HG03342 (cell line): ENCODE data around the gene DNAJC6.

Experiments used
- ATAC-seq: cut with Tn5 transposase; IDR thresholded peaks from one replicate; pipeline ENCODE4 v1.9.1; 2021; ENCODE audit warnings: mild to moderate bottlenecking, moderate library complexity; ENCODE audit not compliant: unreplicated experiment

The DNAJC6 gene

DNA sequence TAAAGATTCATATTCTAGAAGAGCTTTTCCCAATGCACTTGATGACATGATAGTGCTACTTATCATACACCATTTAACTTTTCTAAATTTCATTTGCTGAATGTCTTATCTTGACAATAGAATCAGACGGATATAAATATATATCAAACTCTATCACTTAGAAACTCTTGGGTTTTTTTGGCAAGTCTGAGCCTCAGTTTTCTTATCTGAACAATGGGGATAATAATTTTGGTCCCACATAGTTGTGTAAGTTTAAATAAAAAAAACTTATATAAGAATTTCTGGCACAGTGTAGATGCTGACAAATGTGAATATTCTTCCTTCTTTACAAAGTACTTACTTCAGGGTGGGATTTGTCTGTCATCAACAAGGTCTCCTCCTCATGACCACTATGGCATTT is 89.7 kb downstream of the DNAJC6 start:
- ATAC-seq, result no peak

DNA sequence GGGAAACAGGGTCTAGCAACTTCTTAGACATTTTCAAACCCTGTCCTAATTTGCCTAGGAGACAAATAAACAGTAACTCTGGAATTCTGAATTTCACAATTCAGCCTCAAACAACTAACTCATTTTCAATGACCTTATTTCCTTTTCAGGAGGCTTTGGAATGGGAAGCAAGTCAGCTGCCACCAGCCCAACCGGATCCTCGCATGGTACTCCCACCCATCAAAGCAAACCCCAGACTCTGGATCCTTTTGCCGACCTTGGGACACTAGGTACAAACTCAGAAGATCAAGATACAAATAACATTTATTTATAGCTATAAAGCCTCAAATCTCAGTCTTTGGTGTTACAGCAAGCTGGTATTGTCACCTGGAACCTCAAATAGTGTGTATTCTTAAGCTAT is 92.3 kb downstream of the DNAJC6 start:
- ATAC-seq, result no peak

DNA sequence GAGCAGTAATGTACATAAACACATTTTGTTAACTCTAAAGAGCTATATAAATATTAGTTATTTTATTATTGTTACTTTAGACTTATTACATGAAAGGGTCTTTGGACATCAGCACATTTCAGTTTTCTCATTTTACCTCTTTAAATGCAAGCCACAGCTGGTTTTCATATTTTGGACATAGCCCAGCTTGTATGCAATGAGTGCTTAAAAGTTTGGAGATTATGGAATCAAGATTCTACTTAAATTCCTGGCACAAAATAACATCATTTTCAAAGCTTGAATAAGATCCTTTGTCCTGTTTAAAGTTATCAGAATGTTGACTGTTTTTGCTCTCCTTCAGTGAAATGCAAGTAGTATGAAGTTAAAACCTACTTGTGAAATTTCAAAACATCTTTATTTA is 95.6 kb downstream of the DNAJC6 start:
- ATAC-seq, result no peak

- ATAC-seq, result no peak
These were observed 98.5 kb downstream of the DNAJC6 start for GRCh38 chr1:65407877-65408276.

DNA sequence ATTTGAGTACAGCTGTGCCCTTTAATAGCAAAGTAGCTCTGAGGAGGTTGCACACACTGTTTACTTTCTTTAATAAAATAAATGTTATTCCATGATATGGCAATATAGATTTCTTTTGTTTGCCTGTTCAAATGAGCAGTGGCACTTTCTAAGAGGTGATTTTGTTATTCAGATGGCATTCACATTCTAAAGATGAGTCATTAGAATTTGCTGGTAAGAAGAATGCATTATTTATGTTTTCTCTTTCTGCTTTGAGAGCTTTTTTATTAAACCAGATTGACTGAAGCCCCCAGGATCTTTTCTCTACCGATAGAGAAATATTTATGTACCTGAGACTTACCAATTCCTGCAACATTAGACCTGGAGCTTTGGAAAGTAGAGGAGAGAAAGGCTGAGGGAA is 100.0 kb downstream of the DNAJC6 start:
- ATAC-seq, result no peak

- ATAC-seq, result no peak
These were observed 100.5 kb downstream of the DNAJC6 start for GRCh38 chr1:65409816-65410326.

GRCh38 chr1:65412256-65412983 is 103.1 kb downstream of the DNAJC6 start:
- ATAC-seq, result no peak

- ATAC-seq, result no peak
These were observed 103.6 kb downstream of the DNAJC6 start for GRCh38 chr1:65412984-65413375.

- no peak for ATAC-seq
These were observed 105.2 kb downstream of the DNAJC6 start for GRCh38 chr1:65414538-65414937.

GRCh38 chr1:65416767-65417166 is 107.4 kb downstream of the DNAJC6 start:
- ATAC-seq, result no peak

DNA sequence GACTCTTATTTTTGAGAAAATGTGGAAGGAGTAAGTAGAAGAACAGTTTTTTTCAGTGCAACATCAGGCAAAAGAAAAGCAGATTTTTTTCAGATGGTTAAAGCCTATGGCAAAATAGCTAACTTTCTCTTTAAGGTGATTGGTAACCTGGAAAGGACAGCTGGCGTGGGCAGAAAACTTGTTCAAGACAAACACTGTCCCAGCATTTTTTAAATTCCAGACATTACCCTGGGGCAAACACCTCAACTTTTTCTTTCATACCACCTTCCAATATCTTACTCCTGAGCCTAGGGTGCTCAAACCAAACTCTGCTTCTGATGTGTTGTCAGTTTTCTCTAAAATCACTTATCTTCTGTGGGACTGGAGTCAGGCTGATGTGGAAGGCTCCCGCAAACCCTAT is 108.4 kb downstream of the DNAJC6 start:
- no peak for ATAC-seq

GRCh38 chr1:65418522-65419185 is 109.3 kb downstream of the DNAJC6 start:
- ATAC-seq, result no peak

DNA sequence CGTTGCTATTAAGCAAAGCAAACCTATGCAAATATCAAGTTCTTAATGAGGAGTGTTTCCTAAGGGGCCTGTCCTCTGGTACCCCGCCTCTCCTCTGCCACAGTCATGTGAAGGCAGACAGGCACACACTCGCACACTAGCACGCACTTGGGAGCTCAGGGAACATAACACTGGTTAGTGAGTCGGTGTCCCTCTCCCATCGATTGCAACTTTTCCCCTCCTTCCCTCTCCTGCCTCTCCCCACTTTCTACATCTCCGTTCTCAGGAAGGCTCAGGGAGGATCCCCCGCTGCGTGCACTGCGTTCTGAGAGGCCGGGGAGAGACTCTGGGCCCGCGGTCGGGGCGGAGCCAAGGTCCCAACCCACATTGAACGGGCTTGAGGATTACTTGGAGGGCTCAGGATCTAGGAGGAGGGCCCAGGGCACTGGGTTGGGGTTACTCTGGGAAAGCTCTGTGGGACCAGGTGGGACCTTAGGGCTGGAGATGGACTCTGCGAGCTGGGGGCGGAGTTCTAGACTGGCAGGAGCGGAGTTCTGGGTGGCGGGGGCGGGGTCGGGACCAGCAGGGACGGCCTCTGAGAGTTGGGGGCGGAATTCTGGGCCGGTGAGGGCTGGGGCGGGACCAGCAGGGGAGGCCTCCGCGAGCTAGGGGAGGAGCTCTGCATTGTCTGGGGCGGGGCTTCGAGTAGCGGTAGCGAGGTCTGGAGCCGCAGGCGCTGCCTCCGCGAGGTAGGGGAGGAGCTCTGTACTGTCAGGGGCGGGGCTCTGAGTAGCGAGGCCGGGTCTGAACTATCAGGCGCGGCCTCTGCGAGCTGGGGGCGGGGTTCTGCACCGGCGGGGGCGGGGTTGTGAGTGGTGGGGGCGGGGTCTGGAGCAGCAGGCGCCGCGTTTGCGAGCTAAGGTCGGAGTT is 110.6 kb downstream of the DNAJC6 start:
- peak; percentile 93 for ATAC-seq

DNA sequence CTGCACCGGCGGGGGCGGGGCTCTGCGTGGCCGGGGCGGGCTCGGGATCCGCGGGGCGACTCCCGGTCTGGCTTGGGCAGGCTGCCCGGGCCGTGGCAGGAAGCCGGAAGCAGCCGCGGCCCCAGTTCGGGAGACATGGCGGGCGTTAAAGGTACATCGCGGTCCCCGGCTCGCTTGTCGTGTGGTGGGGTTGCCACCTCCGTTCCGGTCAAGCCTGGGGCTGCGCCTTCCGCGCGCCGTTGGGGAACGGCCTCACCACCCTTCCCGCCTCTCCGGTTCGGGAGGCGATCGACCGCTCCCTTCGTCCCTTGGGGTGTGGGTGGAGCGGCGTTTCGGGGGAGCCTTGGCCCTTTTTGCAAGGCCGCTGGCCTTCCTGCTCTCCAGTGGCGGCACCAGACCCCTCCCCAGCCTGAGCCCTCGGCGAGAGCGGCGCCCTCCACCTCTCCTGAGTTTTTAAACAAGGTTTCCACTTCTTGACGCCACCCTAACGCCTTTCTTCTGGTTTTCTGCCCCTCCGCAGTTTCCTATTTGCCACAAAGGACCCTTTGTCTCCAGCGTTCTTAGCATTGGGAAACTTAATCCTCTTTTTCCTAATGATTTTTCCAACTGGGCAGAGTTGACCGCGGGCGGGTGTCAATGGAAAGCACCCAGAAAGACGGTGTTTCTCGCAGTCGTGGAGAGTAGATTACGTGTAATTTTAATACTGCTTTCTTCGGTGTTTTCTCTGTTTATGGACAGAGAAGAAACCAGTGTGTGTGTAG is 111.4 kb downstream of the DNAJC6 start, which contains the start of the genes LEPR and LEPROT:
Gene LEPR, plus strand, starts transcription at position 79 of the 761 bp plus-strand sequence. CDS start 144,898 bp downstream, outside the sequence.
Gene LEPROT, plus strand, starts transcription at position 79 of the 761 bp plus-strand sequence. Its CDS starts 57 bp downstream, at position 136.
- peak; percentile 5 for ATAC-seq

DNA sequence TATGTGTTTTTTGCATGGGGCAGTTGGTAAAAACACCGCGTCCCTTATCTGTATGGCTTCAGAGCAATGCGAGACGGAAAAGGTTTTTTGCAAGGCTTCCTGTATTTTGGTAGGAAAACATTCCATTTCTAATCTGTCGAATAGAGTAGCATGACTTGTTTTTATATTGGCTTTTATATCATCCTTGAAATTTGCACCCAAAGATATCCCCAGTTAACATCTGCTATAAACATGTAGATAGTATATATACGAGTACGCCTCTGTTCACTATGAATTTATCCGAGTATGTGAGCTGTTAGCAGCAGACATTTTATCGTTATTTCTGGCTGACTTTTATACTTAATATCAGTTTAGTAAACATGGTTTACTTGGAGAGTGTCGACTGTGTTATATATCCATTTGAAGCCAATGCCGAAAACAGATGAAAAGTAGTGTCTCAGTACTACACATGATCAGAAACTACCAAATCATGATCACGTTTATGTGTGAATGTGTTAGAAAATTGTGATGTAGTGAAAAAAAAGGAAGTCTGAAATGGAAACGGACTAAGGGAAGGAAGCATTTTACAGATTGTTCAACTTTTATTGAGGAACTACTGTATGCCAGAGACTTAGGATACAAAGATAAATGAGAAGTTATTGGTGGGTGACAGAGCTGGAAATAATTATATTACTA is 112.1 kb downstream of the DNAJC6 start:
- no peak for ATAC-seq

GRCh38 chr1:65422241-65423203 is 113.2 kb downstream of the DNAJC6 start:
- ATAC-seq, result no peak

DNA sequence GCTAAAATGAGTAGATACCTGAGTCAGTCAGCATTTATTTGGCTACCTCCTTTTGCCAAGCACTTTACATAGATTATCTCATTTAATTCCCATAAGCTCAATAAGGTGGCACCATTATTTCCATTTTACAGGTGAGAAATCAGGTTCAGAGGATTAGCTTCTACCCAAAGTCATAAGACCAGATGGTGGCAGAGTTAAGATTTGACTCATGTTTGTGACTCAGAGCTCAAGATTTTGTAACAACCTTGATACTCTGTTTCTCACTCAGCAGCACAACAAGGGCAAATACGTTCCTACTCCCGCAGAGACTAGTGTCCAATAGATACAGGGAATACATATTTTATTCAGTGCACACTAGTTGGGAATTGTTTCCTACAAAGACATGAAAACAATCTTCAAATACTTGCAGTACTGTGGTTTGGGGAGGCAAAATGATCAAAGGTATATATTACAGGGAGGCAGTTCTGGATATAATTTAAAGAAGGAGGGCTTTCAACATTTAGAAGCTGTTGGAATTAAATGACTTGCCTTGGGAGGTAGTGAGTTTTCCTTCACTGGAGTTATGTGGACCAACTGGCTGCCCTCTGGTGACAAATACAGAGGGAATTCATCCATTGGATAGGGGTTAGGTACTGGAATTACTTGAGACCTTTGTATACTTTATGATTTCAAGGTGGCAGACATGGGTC is 114.7 kb downstream of the DNAJC6 start:
- ATAC-seq, result no peak

DNA sequence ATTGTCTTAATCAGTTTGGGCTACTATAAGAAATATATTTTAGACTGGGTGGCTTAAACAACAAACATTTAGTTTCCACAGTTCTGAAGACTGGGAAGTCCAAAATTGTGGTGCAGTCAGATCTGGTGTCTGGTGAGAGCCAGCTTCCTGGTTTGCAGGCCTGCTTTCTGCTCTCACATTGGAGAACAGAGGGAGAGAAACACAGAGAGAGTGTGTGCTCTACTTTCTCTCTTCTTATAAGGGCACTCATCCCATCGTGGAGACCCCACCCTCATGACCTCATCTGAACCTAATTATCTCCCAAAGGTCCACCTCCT is 115.2 kb downstream of the DNAJC6 start:
- ATAC-seq, result no peak
